Measurements from ENCODE around the gene EBLN1.
"Not testable (repeated sequence)": the region's sequence is repeated elsewhere in the genome, so short reads cannot be mapped to it uniquely, and the experiment has no call there.

The EBLN1 gene

DNA sequence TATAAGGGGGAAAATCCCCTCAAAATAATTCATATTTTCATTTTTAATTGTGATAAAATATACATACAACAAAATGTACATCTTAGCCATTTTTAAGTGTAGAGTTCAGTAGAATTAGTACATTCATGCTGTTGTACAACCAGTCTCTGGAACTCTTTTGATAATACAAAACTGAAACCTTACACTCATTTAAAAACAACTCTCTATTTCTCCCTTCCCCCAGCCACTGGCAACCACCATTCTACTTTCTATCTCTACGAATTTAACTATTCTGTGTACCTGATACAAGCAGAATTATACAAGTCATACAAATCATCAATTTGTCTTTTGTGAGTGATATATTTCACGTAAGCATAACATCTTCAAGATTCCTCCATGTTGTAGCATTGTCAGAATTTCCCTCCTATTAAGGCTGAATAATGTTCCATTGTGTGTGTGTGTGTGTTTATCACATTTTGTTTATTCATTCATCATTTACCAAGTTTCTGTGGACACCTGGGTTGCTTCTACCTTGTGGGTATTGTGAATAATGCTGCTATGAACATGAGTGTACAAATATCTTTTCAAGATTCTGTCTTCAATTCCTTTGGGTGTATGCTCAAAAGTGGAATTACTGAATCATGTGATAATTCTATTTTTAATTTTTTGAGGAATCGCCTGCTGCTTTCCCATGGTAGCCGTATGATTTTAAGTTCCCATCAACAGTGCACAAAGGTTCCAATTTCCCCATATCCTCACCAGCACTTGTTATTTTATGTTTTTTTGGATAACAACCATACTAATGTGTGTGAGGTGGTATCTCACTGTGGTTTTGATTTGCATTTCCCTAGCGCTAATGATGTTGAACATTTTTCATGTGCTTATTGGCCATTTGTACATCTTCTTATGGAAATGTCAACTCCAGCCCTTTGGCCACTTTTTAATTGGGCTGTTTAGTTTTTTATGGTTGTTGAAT is 4.7 kb upstream of the EBLN1 start:
- no peak overlapping the region for H3K4me3 ChIP-seq (ENCODE audit: low read length)
- H2BK15ac ChIP-seq (replicated peaks; ENCODE audit: low read depth) = no peak overlapping the region
- no peaks in the 10 kb centered on the region for H3K79me2 ChIP-seq (ENCODE audit: control insufficient read depth, insufficient read depth, low read length)
- no peak overlapping the region for H3K9ac ChIP-seq (ENCODE audit: low read length)
- no peaks in the 10 kb centered on the region for H3K4me1 ChIP-seq (ENCODE audit: control insufficient read depth, low read depth, low read length)
- no peak overlapping the region for H3K4me2 ChIP-seq (ENCODE audit: low read length)
- H2BK120ac ChIP-seq (ENCODE audit: low read depth, low read length) = no peak overlapping the region
- H3K79me1 ChIP-seq (ENCODE audit: low read length) = no peaks in the 10 kb centered on the region
- H2AK5ac ChIP-seq (ENCODE audit: low read length) = no peak overlapping the region
- no peaks in the 10 kb centered on the region for H3K27me3 ChIP-seq (ENCODE audit: insufficient read depth, low read length, poor library complexity)
- WGBS (ENCODE audit: extremely low coverage, insufficient coverage, low lambda C conversion rate) = no CpG with 5 or more reads among the region's 5 CpGs
- H3K18ac ChIP-seq (ENCODE audit: low read length) = no peak overlapping the region
- no peak overlapping the region for H4K5ac ChIP-seq (ENCODE audit: low read length)
- H3K36me3 ChIP-seq (ENCODE audit: control insufficient read depth, insufficient read depth, low read length) = no peaks in the 10 kb centered on the region
- DNase-seq = no peak
- no peak overlapping the region for H3K56ac ChIP-seq (ENCODE audit: low read length)
- no peak overlapping the region for H3K27ac ChIP-seq (ENCODE audit: low read depth, low read length)
- no peak overlapping the region for H2BK5ac ChIP-seq (ENCODE audit: low read length)
- no peak overlapping the region for H4K8ac ChIP-seq (ENCODE audit: low read depth, low read length)
- H3K4ac ChIP-seq (ENCODE audit: low read depth, low read length) = no peak overlapping the region
- no peak overlapping the region for H3K23ac ChIP-seq (ENCODE audit: low read length)

GRCh38 chr10:22219308-22219707 is 1.5 kb upstream of the EBLN1 start:
- H3K4ac ChIP-seq (ENCODE audit: low read depth, low read length) = no peak overlapping the region
- H4K8ac ChIP-seq (ENCODE audit: low read depth, low read length) = no peak overlapping the region
- no peak overlapping the region for H2AK5ac ChIP-seq (ENCODE audit: low read length)
- H2BK120ac ChIP-seq (ENCODE audit: low read depth, low read length) = no peak overlapping the region
- no peak overlapping the region for H4K5ac ChIP-seq (ENCODE audit: low read length)
- WGBS (ENCODE audit: extremely low coverage, insufficient coverage, low lambda C conversion rate) = no CpG with 5 or more reads among the region's 1 CpG
- H2BK5ac ChIP-seq (ENCODE audit: low read length) = no peak overlapping the region
- no peak overlapping the region for H3K18ac ChIP-seq (ENCODE audit: low read length)
- H3K9ac ChIP-seq (ENCODE audit: low read length) = no peak overlapping the region
- H3K23ac ChIP-seq (ENCODE audit: low read length) = no peak overlapping the region
- H3K36me3 ChIP-seq (ENCODE audit: control insufficient read depth, insufficient read depth, low read length) = no peaks in the 10 kb centered on the region
- no peak overlapping the region for H3K4me3 ChIP-seq (ENCODE audit: low read length)
- H3K56ac ChIP-seq (ENCODE audit: low read length) = no peak overlapping the region
- DNase-seq = peak; percentile 22
- H3K79me1 ChIP-seq (ENCODE audit: low read length) = no peaks in the 10 kb centered on the region
- no peak overlapping the region for H3K27ac ChIP-seq (ENCODE audit: low read depth, low read length)
- H3K79me2 ChIP-seq (ENCODE audit: control insufficient read depth, insufficient read depth, low read length) = no peaks in the 10 kb centered on the region
- no peaks in the 10 kb centered on the region for H3K4me1 ChIP-seq (ENCODE audit: control insufficient read depth, low read depth, low read length)
- no peak overlapping the region for H2BK15ac ChIP-seq (replicated peaks; ENCODE audit: low read depth)
- no peak overlapping the region for H3K4me2 ChIP-seq (ENCODE audit: low read length)
- no peaks in the 10 kb centered on the region for H3K27me3 ChIP-seq (ENCODE audit: insufficient read depth, low read length, poor library complexity)

DNA sequence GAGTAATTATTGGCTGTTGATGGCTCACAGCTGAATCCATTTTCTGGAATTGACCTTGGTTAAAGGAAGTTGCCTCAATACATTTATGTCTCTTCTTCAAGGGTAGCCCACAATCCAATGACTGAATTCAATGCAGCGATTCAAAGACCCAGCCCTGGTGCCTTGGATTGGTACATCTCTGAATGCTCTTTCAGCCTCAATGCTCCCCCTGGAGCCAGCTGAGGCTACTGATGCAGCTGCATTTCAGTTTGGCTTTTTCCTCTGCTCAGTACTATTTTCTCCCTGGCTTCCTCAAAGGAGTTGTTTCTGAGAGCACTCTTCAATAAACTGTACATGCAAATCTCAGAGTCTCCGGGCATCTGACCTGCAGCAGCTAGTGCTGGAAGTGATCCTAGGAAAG is 633 bp upstream of the EBLN1 start:
- Histone ChIP-seq H4K8ac (ENCODE audit: low read depth, low read length) (no peak overlapping the region), H3K18ac (ENCODE audit: low read length) (no peak overlapping the region), H3K4me3 (ENCODE audit: low read length) (no peak overlapping the region), H3K23ac (ENCODE audit: low read length) (no peak overlapping the region), H3K56ac (ENCODE audit: low read length) (no peak overlapping the region), H3K4me2 (ENCODE audit: low read length) (no peak overlapping the region), H3K27me3 (ENCODE audit: insufficient read depth, low read length, poor library complexity) (no peaks in the 10 kb centered on the region), H4K5ac (ENCODE audit: low read length) (no peak overlapping the region), H3K9ac (ENCODE audit: low read length) (no peak overlapping the region), H2BK120ac (ENCODE audit: low read depth, low read length) (no peak overlapping the region), H3K79me1 (ENCODE audit: low read length) (no peaks in the 10 kb centered on the region), H3K4me1 (ENCODE audit: control insufficient read depth, low read depth, low read length) (no peaks in the 10 kb centered on the region), H3K27ac (ENCODE audit: low read depth, low read length) (no peak overlapping the region), H2BK5ac (ENCODE audit: low read length) (no peak overlapping the region), H2AK5ac (ENCODE audit: low read length) (no peak overlapping the region), H3K36me3 (ENCODE audit: control insufficient read depth, insufficient read depth, low read length) (no peaks in the 10 kb centered on the region), H3K79me2 (ENCODE audit: control insufficient read depth, insufficient read depth, low read length) (no peaks in the 10 kb centered on the region), H2BK15ac (replicated peaks; ENCODE audit: low read depth) (no peak overlapping the region), H3K4ac (ENCODE audit: low read depth, low read length) (no peak overlapping the region)
- WGBS (ENCODE audit: extremely low coverage, insufficient coverage, low lambda C conversion rate) = no CpG with 5 or more reads among the region's 2 CpGs
- peak; percentile 48 for DNase-seq

DNA sequence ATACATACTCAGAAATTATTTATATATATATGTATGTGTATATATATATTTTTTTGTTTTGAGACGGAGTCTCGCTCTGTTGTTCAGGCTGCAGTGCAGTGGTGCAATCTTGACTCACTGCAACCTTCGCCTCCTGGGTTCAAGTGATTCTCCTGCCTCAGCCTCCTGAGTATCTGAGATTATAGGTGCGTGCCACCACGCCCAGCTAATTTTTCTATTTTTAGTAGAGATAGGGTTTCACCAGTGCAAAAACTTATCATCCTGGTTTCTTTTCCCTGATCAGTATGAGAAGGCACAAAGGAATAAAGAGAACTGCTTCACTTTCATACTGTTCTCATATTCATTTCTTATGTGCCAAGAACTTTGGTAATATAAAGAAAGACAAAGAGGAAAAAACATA is 731 bp downstream of the EBLN1 start:
- not testable (repeated sequence) for H4K5ac ChIP-seq (ENCODE audit: low read length); H3K27me3 ChIP-seq (ENCODE audit: insufficient read depth, low read length, poor library complexity); H3K79me1 ChIP-seq (ENCODE audit: low read length); H2BK15ac ChIP-seq (replicated peaks; ENCODE audit: low read depth); H2BK120ac ChIP-seq (ENCODE audit: low read depth, low read length); H3K56ac ChIP-seq (ENCODE audit: low read length); H3K4ac ChIP-seq (ENCODE audit: low read depth, low read length); H2AK5ac ChIP-seq (ENCODE audit: low read length); H3K36me3 ChIP-seq (ENCODE audit: control insufficient read depth, insufficient read depth, low read length); H3K18ac ChIP-seq (ENCODE audit: low read length); H3K9ac ChIP-seq (ENCODE audit: low read length); H3K23ac ChIP-seq (ENCODE audit: low read length); DNase-seq; H3K4me2 ChIP-seq (ENCODE audit: low read length); H3K27ac ChIP-seq (ENCODE audit: low read depth, low read length); H4K8ac ChIP-seq (ENCODE audit: low read depth, low read length); H2BK5ac ChIP-seq (ENCODE audit: low read length); H3K4me1 ChIP-seq (ENCODE audit: control insufficient read depth, low read depth, low read length); H3K79me2 ChIP-seq (ENCODE audit: control insufficient read depth, insufficient read depth, low read length); H3K4me3 ChIP-seq (ENCODE audit: low read length)
- no CpG with 5 or more reads among the region's 5 CpGs for WGBS (ENCODE audit: extremely low coverage, insufficient coverage, low lambda C conversion rate)

DNA sequence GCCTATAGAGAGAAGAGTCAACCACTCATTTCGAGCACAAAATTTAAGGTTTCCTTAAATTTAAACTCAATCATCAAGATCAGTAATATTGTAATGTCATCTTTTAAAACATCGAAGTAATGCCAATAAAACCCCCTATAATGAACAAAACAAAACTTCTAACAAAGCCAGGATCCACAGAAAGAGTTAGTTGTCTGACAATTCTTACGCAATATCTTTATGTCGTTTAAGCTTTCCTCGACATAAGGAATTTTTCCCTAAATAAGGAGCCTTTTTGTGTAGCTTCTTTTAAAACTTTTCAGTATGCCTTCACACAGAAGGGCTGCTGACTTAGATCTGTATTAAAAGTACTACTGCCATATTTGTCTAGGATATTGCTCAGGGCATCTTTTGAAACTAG is 7.5 kb downstream of the EBLN1 start:
- no peak for DNase-seq
- Histone ChIP-seq H3K56ac (ENCODE audit: low read length) (no peak overlapping the region), H3K36me3 (ENCODE audit: control insufficient read depth, insufficient read depth, low read length) (no peaks in the 10 kb centered on the region), H3K27me3 (ENCODE audit: insufficient read depth, low read length, poor library complexity) (no peaks in the 10 kb centered on the region), H2BK15ac (replicated peaks; ENCODE audit: low read depth) (no peak overlapping the region), H3K23ac (ENCODE audit: low read length) (no peak overlapping the region), H3K79me1 (ENCODE audit: low read length) (no peaks in the 10 kb centered on the region), H4K5ac (ENCODE audit: low read length) (no peak overlapping the region), H2AK5ac (ENCODE audit: low read length) (no peak overlapping the region), H4K8ac (ENCODE audit: low read depth, low read length) (no peak overlapping the region), H3K4me3 (ENCODE audit: low read length) (no peak overlapping the region), H3K79me2 (ENCODE audit: control insufficient read depth, insufficient read depth, low read length) (no peaks in the 10 kb centered on the region), H3K27ac (ENCODE audit: low read depth, low read length) (no peak overlapping the region), H3K4me1 (ENCODE audit: control insufficient read depth, low read depth, low read length) (no peaks in the 10 kb centered on the region), H3K4me2 (ENCODE audit: low read length) (no peak overlapping the region), H2BK5ac (ENCODE audit: low read length) (no peak overlapping the region), H3K18ac (ENCODE audit: low read length) (no peak overlapping the region), H2BK120ac (ENCODE audit: low read depth, low read length) (no peak overlapping the region), H3K4ac (ENCODE audit: low read depth, low read length) (no peak overlapping the region), H3K9ac (ENCODE audit: low read length) (no peak overlapping the region)
- no CpG with 5 or more reads among the region's 5 CpGs for WGBS (ENCODE audit: extremely low coverage, insufficient coverage, low lambda C conversion rate)

GRCh38 chr10:22193945-22194344 is 23.9 kb downstream of the EBLN1 start:
- Histone ChIP-seq H2BK120ac (ENCODE audit: low read depth, low read length) (no peak overlapping the region), H3K79me2 (ENCODE audit: control insufficient read depth, insufficient read depth, low read length) (no peaks in the 10 kb centered on the region), H2BK5ac (ENCODE audit: low read length) (no peak overlapping the region)

More at GRCh38 chr10:22193945-22194344, 23.9 kb downstream of the EBLN1 start:
- Histone ChIP-seq H3K36me3 (ENCODE audit: control insufficient read depth, insufficient read depth, low read length) (no peaks in the 10 kb centered on the region), H3K4me2 (ENCODE audit: low read length) (no peak overlapping the region), H3K4ac (ENCODE audit: low read depth, low read length) (no peak overlapping the region), H4K8ac (ENCODE audit: low read depth, low read length) (no peak overlapping the region), H3K23ac (ENCODE audit: low read length) (no peak overlapping the region), H2AK5ac (ENCODE audit: low read length) (no peak overlapping the region), H3K56ac (ENCODE audit: low read length) (no peak overlapping the region), H4K5ac (ENCODE audit: low read length) (no peak overlapping the region), H3K27me3 (ENCODE audit: insufficient read depth, low read length, poor library complexity) (no peaks in the 10 kb centered on the region), H3K18ac (ENCODE audit: low read length) (no peak overlapping the region), H3K27ac (ENCODE audit: low read depth, low read length) (no peak overlapping the region), H3K79me1 (ENCODE audit: low read length) (no peaks in the 10 kb centered on the region), H2BK15ac (replicated peaks; ENCODE audit: low read depth) (no peak overlapping the region), H3K4me1 (ENCODE audit: control insufficient read depth, low read depth, low read length) (no peaks in the 10 kb centered on the region), H3K4me3 (ENCODE audit: low read length) (no peak overlapping the region), H3K9ac (ENCODE audit: low read length) (no peak overlapping the region)
- DNase-seq = no peak
- WGBS (ENCODE audit: extremely low coverage, insufficient coverage, low lambda C conversion rate) = no CpG with 5 or more reads among the region's 2 CpGs
